SIG-M5 (cell line): Measurements from ENCODE around the gene PTAR1.

Source experiments
- DNase-seq: peaks from one replicate; lab custom pipeline; 2025; lab: John Stamatoyannopoulos, UW

Gene PTAR1

GRCh38 chr9:69674112-69674685 lies 85.6 kb downstream of the PTAR1 start:
- no peak for DNase-seq

DNA sequence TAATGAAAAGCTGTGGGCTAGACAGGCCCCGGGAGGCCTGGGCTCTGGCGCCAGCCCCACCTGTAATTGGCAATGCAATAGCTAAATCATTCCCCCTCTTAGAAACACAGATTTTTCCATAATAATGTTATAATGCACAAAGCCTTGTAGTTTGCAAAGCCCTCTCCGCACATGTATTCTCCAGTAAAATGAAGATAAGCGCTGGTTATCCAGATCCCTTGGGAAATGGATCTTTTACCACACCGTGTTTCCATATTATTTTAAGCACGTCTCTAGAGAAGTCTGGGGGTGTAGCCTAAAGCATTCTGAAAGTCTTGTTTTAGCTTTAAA lies 86.5 kb downstream of the PTAR1 start:
- no peak for DNase-seq

DNA sequence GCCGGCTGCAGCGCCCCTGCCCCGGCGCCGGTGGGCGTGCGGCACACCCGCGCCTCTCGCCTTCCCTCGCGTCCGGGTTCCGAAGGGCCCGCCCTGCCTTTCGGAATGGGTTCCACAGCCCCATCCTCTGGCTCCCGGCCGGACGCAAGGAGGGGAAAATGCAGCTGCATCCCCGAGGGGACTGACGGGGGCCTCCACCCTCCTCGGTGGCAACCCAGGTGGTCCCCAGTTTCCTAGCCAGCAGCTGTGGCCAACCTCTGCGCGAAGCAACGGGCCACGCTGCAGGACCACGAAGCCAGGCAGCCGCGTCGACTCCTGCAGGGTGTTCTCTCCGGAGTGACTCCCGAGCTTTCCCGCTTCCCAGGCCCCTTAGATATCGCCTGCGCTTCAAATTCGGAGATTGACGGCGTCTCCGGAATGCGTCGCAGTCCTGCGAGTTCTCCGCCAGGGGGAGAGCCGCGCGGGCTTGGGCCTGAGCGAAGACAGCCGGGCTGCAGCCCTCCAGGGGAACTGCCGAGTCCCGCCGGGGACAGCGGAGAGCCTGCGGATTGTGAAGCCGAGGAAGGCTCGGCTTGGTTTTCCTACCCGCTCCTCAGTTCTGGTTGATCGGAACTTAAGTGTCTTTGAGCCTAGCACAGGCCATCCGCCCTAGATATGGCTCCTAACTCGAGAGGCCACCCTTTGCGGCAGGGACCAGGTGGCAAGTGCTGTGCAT lies 87.1 kb downstream of the PTAR1 start:
- DNase-seq = no peak

GRCh38 chr9:69671879-69672595 lies 87.8 kb downstream of the PTAR1 start, which contains the start of gene APBA1:
Gene APBA1 (minus strand): TSS chr9:69672371.
- DNase-seq = no peak

- DNase-seq = no peak
Observed at GRCh38 chr9:69671311-69671878, 88.4 kb downstream of the PTAR1 start.

DNA sequence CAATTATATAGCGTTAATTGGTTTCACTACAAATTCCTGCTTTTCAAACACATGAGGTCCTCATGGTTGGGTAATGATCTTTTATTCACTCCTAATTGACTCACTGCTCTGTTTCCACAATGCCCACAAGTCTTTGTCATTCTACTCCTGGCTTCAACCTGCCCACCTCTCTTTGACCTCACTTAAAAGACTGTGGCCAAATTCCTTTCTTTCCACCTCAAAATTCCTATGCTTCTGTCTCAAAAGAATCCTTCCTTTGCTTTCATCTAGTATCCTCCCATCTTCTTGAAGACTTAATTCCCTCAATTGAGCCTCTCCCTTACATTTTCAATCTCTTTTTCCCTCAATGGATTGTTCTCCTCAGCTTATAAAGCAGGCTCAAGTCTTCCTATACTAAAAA lies 92.5 kb downstream of the PTAR1 start:
- no peak for DNase-seq

- DNase-seq = no peak
Observed at GRCh38 chr9:69660304-69660703, 99.5 kb downstream of the PTAR1 start.
